Mucosa of stomach (tissue), 1 donor: ENCODE data around the gene NTPCR.

Experiments
- H3K27me3 ChIP-seq: one replicate; pipeline ENCODE4 v1.7.0; 2013; ENCODE audit warnings: mild to moderate bottlenecking, low read length; ENCODE audit not compliant: control insufficient read depth, insufficient read depth
- H3K36me3 ChIP-seq: one replicate; pipeline ENCODE4 v1.7.0; 2013; ENCODE audit warnings: low read length; ENCODE audit not compliant: control insufficient read depth, insufficient read depth
- H3K4me1 ChIP-seq: one replicate; pipeline ENCODE4 v1.7.0; 2013; ENCODE audit warnings: mild to moderate bottlenecking, low read length; ENCODE audit not compliant: control insufficient read depth, insufficient read depth
- H3K4me3 ChIP-seq: one replicate; pipeline ENCODE4 v1.7.0; 2013; ENCODE audit warnings: low read length
- H3K9ac ChIP-seq: one replicate; pipeline ENCODE4 v1.7.0; 2013; ENCODE audit warnings: mild to moderate bottlenecking, low read length, moderate library complexity
- H3K9me3 ChIP-seq: one replicate; pipeline ENCODE4 v1.7.0; 2013; ENCODE audit warnings: mild to moderate bottlenecking, low read length, moderate library complexity; ENCODE audit not compliant: control insufficient read depth
- donor health status: Pancreatic carcinoma.

NTPCR gene

DNA sequence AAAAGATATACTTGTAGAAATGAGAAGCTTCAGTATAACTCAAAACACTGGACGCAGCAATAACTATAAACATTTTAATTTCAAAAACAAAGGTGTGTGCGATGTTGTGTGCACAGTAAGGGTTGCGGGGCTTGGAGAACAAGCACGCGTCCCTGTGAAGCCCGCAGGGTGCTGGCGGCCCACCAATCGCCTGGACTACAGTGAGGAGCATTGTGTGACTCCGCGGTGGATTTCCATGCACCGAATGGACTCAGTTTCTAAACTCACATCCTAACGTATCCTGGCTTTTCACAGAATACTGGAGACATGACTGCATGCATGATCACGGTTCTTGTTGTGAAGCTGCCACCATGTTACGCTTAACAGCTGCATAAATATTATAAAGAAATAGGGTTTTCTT lies 33.0 kb downstream of the NTPCR start:
- Histone ChIP-seq H3K27me3 (no peaks in the 10 kb centered on the region), H3K4me1 (peaks cover 1% of the 10 kb centered on the region), H3K36me3 (no peaks in the 10 kb centered on the region)

DNA sequence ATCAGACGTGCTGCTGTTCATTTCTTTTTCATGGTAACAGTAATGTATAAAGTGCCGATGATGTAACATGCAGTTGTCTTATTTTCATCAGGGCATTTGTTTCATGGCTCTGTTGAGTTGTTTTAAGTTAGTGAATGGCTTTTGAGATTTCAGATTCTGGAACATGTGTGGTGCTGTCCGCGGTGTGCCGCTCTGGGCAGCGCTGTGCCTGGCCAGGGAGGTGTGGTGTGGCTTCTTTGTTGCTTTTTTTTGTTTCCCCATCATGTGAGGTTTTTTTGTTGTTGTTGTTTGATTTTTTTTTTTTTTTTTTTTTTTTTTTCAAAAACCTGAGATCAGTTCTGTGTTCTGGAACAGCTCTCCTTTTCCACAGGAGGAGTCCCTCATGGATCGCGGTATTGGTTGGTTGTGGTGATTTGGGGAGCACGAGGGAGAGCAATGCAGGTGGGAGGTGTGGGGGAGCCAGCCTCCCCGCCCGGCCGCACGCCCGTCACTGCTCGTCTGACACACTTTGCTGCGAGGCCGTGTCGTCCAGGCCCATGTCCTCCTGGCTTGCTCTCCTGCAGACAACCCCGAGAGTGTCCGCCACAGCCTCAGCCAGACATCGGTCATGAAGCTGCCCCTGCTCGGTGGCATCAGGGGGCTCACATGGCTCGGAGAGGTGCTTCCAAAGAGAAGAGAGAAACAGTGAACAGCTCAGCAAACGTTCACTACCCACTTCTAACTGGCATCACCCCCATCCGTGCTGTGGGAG lies 33.6 kb downstream of the NTPCR start:
- H3K9ac ChIP-seq = no peak overlapping the region
- H3K36me3 ChIP-seq = no peaks in the 10 kb centered on the region
- H3K4me3 ChIP-seq = no peak overlapping the region
- no peaks in the 10 kb centered on the region for H3K27me3 ChIP-seq
- H3K4me1 ChIP-seq = no peaks in the 10 kb centered on the region
- no peaks in the 10 kb centered on the region for H3K9me3 ChIP-seq

More for the DNA sequence above, 33.0 kb downstream of the NTPCR start:
- Histone ChIP-seq H3K9me3 (no peaks in the 10 kb centered on the region), H3K4me3 (no peak overlapping the region), H3K9ac (no peak overlapping the region)

DNA sequence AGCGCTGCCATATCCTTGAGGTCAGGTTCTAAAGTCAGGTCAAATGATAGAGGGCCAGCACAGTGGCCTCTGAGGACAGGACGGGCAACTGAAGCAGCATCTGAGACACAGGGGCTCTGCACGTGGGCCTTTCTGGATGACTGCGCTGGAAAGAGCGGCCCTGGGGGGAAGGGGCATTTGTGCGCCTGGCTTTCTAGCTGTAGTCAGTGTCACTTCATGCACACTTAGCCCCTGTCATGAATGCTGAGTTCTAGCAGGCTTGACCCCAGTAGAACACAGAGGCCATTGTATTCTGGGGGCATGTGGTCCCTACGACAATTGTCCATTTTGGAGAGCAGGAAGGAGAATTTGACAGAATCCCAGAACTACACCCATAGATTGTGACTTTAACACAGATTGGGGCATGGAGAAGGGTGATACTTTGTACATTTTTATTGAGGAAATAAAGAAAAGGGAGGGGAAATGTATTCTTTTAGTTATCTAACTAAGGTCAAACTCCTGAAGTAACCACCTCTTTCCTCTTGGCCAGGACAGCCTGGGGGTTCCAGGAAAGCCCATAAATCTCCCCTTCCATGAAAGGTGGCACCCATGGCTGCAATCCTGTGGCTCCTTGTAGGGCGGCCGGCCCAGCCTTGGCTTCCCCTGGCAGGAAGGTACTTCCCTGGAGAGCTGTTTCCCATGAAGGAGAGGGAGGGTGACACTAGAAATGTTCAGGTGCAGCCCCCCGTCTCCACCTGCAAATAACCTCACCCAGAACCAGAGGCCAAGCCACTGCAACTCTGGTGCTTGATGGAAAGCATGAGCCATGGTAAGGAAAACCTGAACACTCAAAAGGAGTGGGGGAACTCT lies 34.4 kb downstream of the NTPCR start:
- Histone ChIP-seq H3K9me3 (no peaks in the 10 kb centered on the region), H3K27me3 (no peaks in the 10 kb centered on the region), H3K9ac (no peak overlapping the region), H3K4me1 (no peaks in the 10 kb centered on the region), H3K36me3 (no peaks in the 10 kb centered on the region), H3K4me3 (no peak overlapping the region)

DNA sequence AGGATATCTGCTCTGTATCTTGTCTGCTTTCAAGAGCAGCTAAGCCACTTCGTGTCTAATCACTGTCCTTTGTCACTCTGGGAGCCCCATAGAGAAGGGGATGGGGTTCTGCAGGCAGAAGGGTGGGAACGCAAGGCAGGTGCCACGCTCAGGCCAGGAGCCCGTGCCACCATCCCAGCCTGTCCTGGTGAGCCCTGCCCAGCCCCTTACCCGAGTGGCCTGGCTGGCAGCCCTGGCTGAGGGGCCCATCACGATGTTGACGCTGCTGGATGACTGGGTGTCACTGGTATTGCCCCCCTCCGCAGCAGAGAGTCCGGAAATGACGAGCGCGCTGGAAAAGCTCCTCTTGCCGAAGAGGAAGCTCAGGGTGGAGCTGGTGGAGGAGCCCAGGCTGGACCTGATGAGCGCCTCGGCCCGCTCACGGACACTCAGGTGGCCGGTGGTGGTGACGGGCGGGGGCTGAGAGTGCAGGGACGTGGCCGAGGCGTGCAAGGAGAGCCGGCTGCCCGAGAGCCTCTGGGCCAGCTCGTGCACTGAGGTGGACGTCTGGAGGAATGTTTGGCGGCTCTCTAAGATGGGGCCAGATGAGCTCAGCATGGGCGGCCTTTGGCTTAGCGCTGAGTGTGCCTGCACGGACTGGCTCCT lies 35.6 kb downstream of the NTPCR start:
- H3K36me3 ChIP-seq = no peaks in the 10 kb centered on the region
- no peak overlapping the region for H3K9ac ChIP-seq
- H3K4me3 ChIP-seq = no peak overlapping the region
- H3K9me3 ChIP-seq = no peaks in the 10 kb centered on the region
- no peaks in the 10 kb centered on the region for H3K4me1 ChIP-seq
- H3K27me3 ChIP-seq = no peaks in the 10 kb centered on the region

DNA sequence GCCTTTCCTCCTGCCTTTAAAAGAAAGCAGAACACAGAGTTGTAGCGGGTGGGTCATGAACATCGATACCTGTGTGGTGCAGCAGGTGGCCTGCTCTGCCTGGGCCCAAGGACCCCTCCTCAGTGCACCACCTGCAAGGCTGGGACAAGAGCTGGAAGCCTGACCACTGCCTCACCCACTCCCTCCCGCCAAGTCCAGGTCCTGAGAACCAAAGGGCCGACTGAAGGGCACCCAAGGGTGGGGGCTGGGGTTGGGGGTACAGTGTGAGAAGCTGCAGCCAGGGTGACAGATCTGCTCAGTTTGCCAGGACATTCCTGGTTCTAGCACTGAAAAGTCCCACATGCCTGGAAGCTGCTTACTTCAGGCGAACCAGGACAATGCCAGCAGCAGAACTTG lies 36.1 kb downstream of the NTPCR start:
- Histone ChIP-seq H3K4me1 (no peaks in the 10 kb centered on the region), H3K27me3 (no peaks in the 10 kb centered on the region), H3K9ac (no peak overlapping the region), H3K4me3 (no peak overlapping the region), H3K9me3 (no peaks in the 10 kb centered on the region), H3K36me3 (no peaks in the 10 kb centered on the region)

DNA sequence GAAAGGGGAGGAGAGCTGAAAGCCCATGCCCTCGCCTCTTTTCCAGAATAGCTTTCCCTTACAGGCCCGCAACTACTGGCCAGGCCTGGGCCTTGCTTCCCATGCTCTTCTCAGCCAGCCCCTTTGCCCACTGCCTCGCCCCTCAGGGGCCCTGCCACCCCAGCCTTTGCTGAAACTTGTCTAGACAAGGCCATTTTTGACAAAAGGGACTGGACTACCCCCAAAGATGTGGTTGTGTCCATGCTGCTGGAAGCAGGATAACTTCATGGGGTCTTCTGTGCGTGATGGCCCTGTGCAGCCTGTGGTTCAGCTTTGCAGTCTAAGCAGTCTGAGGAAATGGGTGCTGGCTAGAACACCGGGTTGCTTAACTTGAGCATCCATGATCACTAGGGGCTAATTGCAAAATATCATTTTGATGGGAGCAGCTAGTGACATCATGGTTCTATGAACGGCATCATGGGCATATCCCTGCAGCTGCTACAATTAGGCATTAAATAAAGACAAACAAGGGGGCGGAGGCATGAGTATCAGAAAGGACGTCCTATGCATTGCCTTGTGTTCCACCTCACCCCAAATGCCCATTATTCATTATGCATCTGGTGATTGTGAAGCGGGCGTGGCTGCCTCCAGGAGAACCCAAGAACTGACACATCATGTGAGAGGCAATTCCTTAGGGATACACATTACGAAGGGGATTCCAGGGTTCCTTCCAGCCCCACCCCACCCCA lies 36.8 kb downstream of the NTPCR start:
- Histone ChIP-seq H3K9me3 (no peaks in the 10 kb centered on the region), H3K27me3 (no peaks in the 10 kb centered on the region), H3K36me3 (no peaks in the 10 kb centered on the region), H3K4me3 (no peak overlapping the region), H3K9ac (no peak overlapping the region), H3K4me1 (no peaks in the 10 kb centered on the region)

DNA sequence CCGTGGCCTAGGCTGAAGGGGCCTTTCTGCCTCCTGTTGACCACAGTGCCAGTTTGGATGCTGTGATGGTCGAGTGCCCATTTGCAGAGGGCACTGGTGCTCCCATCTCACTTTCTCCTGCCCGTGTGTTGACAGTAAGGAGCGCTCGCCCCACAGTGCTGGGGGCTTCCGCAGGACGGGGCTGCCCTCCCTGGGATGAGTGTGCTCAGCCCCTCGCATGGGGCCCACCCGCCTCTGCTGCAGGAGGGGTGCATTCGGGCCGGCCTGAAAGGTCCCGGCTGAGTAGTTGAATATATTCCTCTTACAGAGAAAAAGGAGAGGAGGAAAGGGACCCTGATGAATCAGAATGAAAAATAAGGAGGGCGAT lies 37.3 kb downstream of the NTPCR start:
- H3K4me3 ChIP-seq = no peak overlapping the region

DNA sequence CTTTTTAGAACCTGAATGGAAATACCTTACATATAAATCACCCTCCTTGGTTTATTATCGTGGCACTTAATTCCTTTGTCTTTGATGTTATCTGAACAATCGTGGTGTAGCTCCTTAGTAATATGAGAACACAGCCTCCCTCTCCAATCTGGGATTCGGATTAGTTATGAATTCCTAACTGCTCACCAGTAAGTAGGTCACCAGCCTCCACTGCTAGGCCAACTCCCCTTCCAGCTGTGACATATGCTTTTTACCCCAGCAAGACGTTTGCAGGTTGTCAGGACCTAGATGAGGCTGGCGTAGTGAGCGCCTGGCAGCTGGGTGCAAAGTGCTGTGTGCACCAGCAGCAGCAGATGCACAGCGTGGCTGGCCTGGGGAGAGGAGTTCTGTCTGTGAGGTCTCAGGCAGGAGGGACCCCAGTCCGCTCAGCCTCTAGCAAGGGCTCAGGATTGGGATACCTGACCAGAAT lies 38.2 kb downstream of the NTPCR start:
- Histone ChIP-seq H3K36me3 (no peaks in the 10 kb centered on the region), H3K4me1 (no peaks in the 10 kb centered on the region), H3K4me3 (no peak overlapping the region), H3K9me3 (peaks cover 3% of the 10 kb centered on the region), H3K9ac (no peak overlapping the region), H3K27me3 (no peaks in the 10 kb centered on the region)

More for the DNA sequence above, 37.3 kb downstream of the NTPCR start:
- Histone ChIP-seq H3K36me3 (no peaks in the 10 kb centered on the region), H3K27me3 (no peaks in the 10 kb centered on the region), H3K9me3 (no peaks in the 10 kb centered on the region), H3K4me1 (no peaks in the 10 kb centered on the region), H3K9ac (no peak overlapping the region)

DNA sequence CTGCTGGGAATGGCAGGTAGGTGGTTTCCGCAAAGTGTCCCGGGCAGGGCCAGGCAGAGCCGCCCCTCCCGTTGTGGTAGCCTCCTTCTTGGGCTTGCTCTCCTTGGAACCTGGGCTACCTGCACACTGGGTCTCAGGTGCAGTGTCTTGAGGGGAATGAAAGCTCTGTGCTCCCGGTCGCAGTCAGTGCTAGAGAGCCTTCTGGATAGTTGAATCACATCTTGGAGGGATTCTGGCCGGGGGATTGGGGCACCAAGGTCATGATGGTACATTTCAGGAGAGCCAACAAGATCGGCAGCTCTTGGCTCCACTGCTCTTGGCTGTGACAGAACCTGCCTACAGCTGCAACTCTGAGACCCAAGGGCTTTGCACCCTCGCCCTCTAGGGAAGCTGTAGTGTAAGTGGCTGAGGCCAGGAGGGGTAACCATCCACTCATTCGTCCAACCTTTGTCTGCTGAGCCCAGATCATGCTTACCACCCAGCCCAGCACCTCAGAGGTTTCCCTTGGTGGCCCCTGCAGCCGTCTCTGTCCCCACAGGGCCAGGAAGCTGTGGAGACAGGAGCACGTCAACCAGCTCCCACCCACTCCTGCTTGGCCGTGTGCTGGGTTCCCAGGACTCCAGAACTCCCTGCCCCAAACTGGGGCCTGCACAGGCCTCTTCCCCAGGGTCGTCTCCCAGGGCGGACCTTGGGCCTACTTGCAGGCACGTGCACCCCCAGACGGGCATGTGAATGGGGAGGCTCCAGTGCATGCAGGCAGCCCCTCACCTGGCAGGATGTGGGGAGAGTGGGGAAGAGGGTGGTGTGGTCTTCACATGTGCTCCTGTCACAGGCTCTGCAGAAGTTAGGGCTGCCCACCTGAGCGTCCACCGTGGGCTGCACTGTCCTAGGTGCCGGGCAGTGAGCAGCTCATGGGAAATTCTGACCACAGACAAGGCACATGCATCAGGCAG lies 40.0 kb downstream of the NTPCR start:
- no peak overlapping the region for H3K9ac ChIP-seq
- no peak overlapping the region for H3K4me3 ChIP-seq
- H3K27me3 ChIP-seq = no peaks in the 10 kb centered on the region
- H3K9me3 ChIP-seq = peaks cover 5% of the 10 kb centered on the region
- no peaks in the 10 kb centered on the region for H3K36me3 ChIP-seq
- no peaks in the 10 kb centered on the region for H3K4me1 ChIP-seq

DNA sequence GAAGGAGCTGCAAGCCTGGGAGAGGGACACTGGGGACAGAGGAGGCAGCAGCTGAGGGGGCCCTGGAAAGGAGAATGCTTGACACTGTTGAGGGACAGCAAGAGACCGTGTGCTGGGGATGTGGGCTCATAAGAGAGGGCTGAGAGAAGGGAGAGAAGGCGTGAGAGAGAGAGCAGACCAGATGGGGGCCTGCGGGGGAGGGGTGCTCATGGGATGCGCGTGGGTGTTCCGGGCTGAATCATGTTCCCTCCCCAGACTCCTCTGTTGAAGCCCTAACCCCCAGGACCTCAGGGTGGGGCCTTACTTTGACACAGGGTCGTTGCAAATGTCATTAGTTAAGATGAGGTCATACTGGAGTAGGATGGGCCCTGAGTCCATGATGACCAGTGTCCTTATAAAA lies 40.8 kb downstream of the NTPCR start:
- Histone ChIP-seq H3K27me3 (no peaks in the 10 kb centered on the region), H3K4me1 (no peaks in the 10 kb centered on the region), H3K4me3 (no peak overlapping the region), H3K9ac (no peak overlapping the region), H3K9me3 (peaks cover 5% of the 10 kb centered on the region), H3K36me3 (no peaks in the 10 kb centered on the region)

DNA sequence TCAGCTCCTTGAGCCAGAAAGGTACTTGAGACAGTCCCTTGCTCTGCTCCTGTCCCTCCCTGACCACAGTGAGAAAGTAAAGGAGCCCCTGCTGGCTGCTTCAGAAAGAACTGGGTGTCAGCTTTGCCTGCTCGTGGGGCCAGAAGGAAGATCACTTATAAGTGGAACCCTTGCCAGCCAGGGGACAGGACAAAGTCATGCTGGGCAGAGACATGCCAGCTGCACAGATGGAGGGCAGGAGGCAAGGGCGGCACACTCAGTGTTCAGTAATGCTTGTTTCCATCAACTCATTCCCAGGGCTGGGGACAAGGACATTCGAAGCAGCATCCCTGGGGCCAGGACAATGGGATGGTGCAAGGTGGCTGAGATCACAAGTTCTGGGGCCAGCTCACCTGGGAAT lies 41.8 kb downstream of the NTPCR start:
- Histone ChIP-seq H3K36me3 (no peaks in the 10 kb centered on the region), H3K9me3 (peaks cover 5% of the 10 kb centered on the region), H3K9ac (no peak overlapping the region), H3K4me3 (no peak overlapping the region), H3K4me1 (no peaks in the 10 kb centered on the region), H3K27me3 (no peaks in the 10 kb centered on the region)
